Thyroid gland (tissue), 4 donors: ENCODE measurements around the gene SCN5A. TPM values are rescaled to one million over a fixed set of nuclear protein-coding genes. Genes with fewer than 3 reads are reported as not detected.

ENCODE experiments used
- DNase-seq, 2 donors: peaks; one replicate each; pipeline ENCODE4 v3.0.0-alpha.2; 2019
- H3K27ac ChIP-seq, 3 donors: fragments of 200-600 bp; sonication (generic); 1 replicate in 2 of 3; 2 replicates in 1 of 3; pipeline ENCODE4 v1.5.1; 2016 to 2019; ENCODE audit warnings: mild to moderate bottlenecking in 1 of 3, moderate library complexity in 1 of 3
- H3K27me3 ChIP-seq: fragments of 200-600 bp; sonication (generic); one replicate; pipeline ENCODE4 v1.5.1; 2019
- H3K36me3 ChIP-seq, 2 donors: fragments of 200-600 bp; sonication (generic); one replicate each; pipeline ENCODE4 v1.5.1; 2016 to 2019
- H3K4me1 ChIP-seq, 2 donors: fragments of 200-600 bp; sonication (generic); one replicate each; pipeline ENCODE4 v1.5.1; 2017 to 2019
- H3K4me3 ChIP-seq, 3 donors: fragments of 200-600 bp; sonication (generic); replicated peaks in 1 of 3; 1 replicate in 2 of 3; 2 replicates in 1 of 3; pipeline ENCODE4 v1.5.1; 2016; ENCODE audit warnings: mild to moderate bottlenecking in 1 of 3
- H3K9me3 ChIP-seq: fragments of 200-600 bp; sonication (generic); one replicate; pipeline ENCODE4 v1.5.1; 2017
- CTCF ChIP-seq, 6 experiments: fragments of 200-600 bp in 3 of 6; fragments of 450-650 bp in 3 of 6; sonication (generic) in 3 of 6; IDR thresholded peaks; one replicate each; pipeline ENCODE4 v1.5.1; 2016 to 2019; ENCODE audit warnings: antibody characterized with exemption in 6 of 6, mild to moderate bottlenecking in 2 of 6, inconsistent platforms in 1 of 6, moderate library complexity in 1 of 6
- POLR2A ChIP-seq, 2 donors: fragments of 450-650 bp; IDR thresholded peaks; one replicate each; pipeline ENCODE4 v1.6.1; 2017; ENCODE audit warnings: antibody characterized with exemption in 2 of 2, mild to moderate bottlenecking in 2 of 2, moderate library complexity in 1 of 2
- WGBS, 2 donors: methylation state at CpG; one replicate each; pipeline ENCODE4 v1.1.5; 2017; 5-methylcytosine and 5-hydroxymethylcytosine counted together
- intact Hi-C: fragments of 100-400 bp; cut with DNase I; formaldehyde crosslinking; loops from one replicate; pipeline ENCODE4 v1.15.1; 2023
- total RNA-seq, 4 donors: library from RNA; depleted of rRNA; stranded (reverse); fragments of >200 nt; gene quantifications; one replicate each; pipeline ENCODE4 v1.2.3, GENCODE V29; 2016

SCN5A gene
- total RNA-seq, 4 donors from 2014 or later, result 0.13 to 1.9 (median 1.1) TPM

GRCh38 chr3:38534180-38534579 lies 115.3 kb downstream of the SCN5A start:
- no peak for TF ChIP-seq POLR2A (IDR thresholded peaks at IDR 0.05)
- no peak for TF ChIP-seq CTCF (IDR thresholded peaks at IDR 0.05)
- H3K9me3 ChIP-seq, result no peaks in the 10 kb centered on the region
- H3K36me3 ChIP-seq, result no peaks in the 10 kb centered on the region
- 100% methylated on average over 2 of the region's 2 CpGs for WGBS, 2 donors
- no peak overlapping the region for H3K4me3 ChIP-seq
- no peak overlapping the region for H3K27ac ChIP-seq
- no peaks in the 10 kb centered on the region for H3K4me1 ChIP-seq
- no peaks in the 10 kb centered on the region for H3K27me3 ChIP-seq
- no peak for DNase-seq
- intact Hi-C loops, result no loop called here

GRCh38 chr3:38533285-38533976 lies 116.1 kb downstream of the SCN5A start:
- 83 to 84% methylated on average over 7 to 13 of the region's 13 CpGs for WGBS, 2 donors
- Histone ChIP-seq H3K27ac (no peak overlapping the region), H3K4me3 (no peak overlapping the region), H3K4me1 (no peaks in the 10 kb centered on the region), H3K9me3 (no peaks in the 10 kb centered on the region), H3K27me3 (no peaks in the 10 kb centered on the region), H3K36me3 (no peaks in the 10 kb centered on the region)
- intact Hi-C loops, result no loop called here
- no peak for TF ChIP-seq CTCF (IDR thresholded peaks at IDR 0.05)
- TF ChIP-seq POLR2A (IDR thresholded peaks at IDR 0.05), result no peak
- no peak for DNase-seq

GRCh38 chr3:38532529-38532928 lies 117.0 kb downstream of the SCN5A start:
- no peak for DNase-seq
- no peaks in the 10 kb centered on the region for H3K27me3 ChIP-seq
- TF ChIP-seq CTCF (IDR thresholded peaks at IDR 0.05) (no peak), POLR2A (IDR thresholded peaks at IDR 0.05) (no peak)
- no peaks in the 10 kb centered on the region for H3K36me3 ChIP-seq
- no peak overlapping the region for H3K4me3 ChIP-seq
- intact Hi-C loops, result no loop called here
- WGBS, 2 donors, result 74 to 95% methylated on average over 2 to 3 of the region's 3 CpGs
- H3K9me3 ChIP-seq, result no peaks in the 10 kb centered on the region
- no peaks in the 10 kb centered on the region for H3K4me1 ChIP-seq
- no peak overlapping the region for H3K27ac ChIP-seq

GRCh38 chr3:38528457-38528856 lies 121.0 kb downstream of the SCN5A start:
- Histone ChIP-seq H3K4me1 (no peaks in the 10 kb centered on the region), H3K27me3 (no peaks in the 10 kb centered on the region), H3K4me3 (no peak overlapping the region), H3K36me3 (peaks cover 7 to 14% of the 10 kb centered on the region in 2 donors), H3K27ac (no peak overlapping the region), H3K9me3 (no peaks in the 10 kb centered on the region)
- no peak for DNase-seq
- WGBS, 2 donors, result 100% methylated on average over 1 of the region's 1 CpG; no CpG with 5 or more reads in 1 of the 2 donors
- TF ChIP-seq POLR2A (IDR thresholded peaks at IDR 0.05), result no peak
- intact Hi-C loops, result no loop called here

GRCh38 chr3:38526792-38527191 lies 122.7 kb downstream of the SCN5A start:
- H3K27ac ChIP-seq, result no peak overlapping the region
- no peak for DNase-seq
- intact Hi-C loops, result no loop called here
- WGBS, 2 donors, result 95 to 97% methylated on average over 14 of the region's 14 CpGs
- H3K4me3 ChIP-seq, result no peak overlapping the region
- H3K4me1 ChIP-seq, result no peaks in the 10 kb centered on the region
- peaks cover 7 to 14% of the 10 kb centered on the region in 2 donors for H3K36me3 ChIP-seq
- H3K27me3 ChIP-seq, result no peaks in the 10 kb centered on the region
- TF ChIP-seq POLR2A (IDR thresholded peaks at IDR 0.05) (no peak), CTCF (IDR thresholded peaks at IDR 0.05) (no peak)
- no peaks in the 10 kb centered on the region for H3K9me3 ChIP-seq
